IMR-90 (cell line): ENCODE data around the gene TUBD1. TPM values are rescaled to one million over a fixed set of nuclear protein-coding genes. Genes with fewer than 3 reads are reported as not detected.

Experiments used
- ATAC-seq: fragments of 200-7000 bp; cut with Tn5 transposase; 2 replicates; pipeline ENCODE4 v1.9.1; 2020; ENCODE audit warnings: low read depth, mild to moderate bottlenecking, moderate library complexity
- BruUV-seq: library from RNA; stranded (reverse); fragments of 400-500 nt; replicated peaks from 2 replicates; lab custom pipeline; 2021; lab: Mats Ljungman, UMichigan
- CTCF ChIA-PET: fragments of 300-600 bp; formaldehyde crosslinking; extraction: SDS; loops from one replicate; lab custom pipeline; 2021; ENCODE audit warnings: antibody characterized with exemption; lab: Yijun Ruan, JAX
- POLR2A ChIA-PET: fragments of 300-600 bp; sonication (Branson Sonifier 250); formaldehyde crosslinking; loops from one replicate; lab custom pipeline; 2022; ENCODE audit warnings: antibody characterized with exemption; ENCODE audit not compliant: unreplicated experiment; lab: Charles Lee
- DNase-seq: peaks from one replicate; pipeline ENCODE4 v3.0.0; 2013
- H2AFZ ChIP-seq: replicated peaks from 2 replicates; pipeline ENCODE3; 2013; ENCODE audit warnings: low read length, mild to moderate bottlenecking; ENCODE audit not compliant: poor library complexity
- H2AK5ac ChIP-seq: 2 replicates; pipeline ENCODE4 v1.6.1; 2013; ENCODE audit warnings: low read depth, low read length, inconsistent platforms
- H2AK9ac ChIP-seq: replicated peaks from 2 replicates; pipeline ENCODE3; 2013; ENCODE audit warnings: mild to moderate bottlenecking, low read depth, low read length, moderate library complexity; ENCODE audit not compliant: poor library complexity
- H2BK120ac ChIP-seq: 2 replicates; pipeline ENCODE4 v1.6.1; 2013; ENCODE audit warnings: low read depth, low read length, inconsistent platforms
- H2BK15ac ChIP-seq: 3 replicates; pipeline ENCODE4 v1.6.1; 2013; ENCODE audit warnings: low read depth, low read length, inconsistent platforms
- H2BK20ac ChIP-seq: 2 replicates; pipeline ENCODE4 v1.6.1; 2013; ENCODE audit warnings: low read depth, mild to moderate bottlenecking, inconsistent platforms, low read length, moderate library complexity
- H2BK5ac ChIP-seq: 2 replicates; pipeline ENCODE4 v1.6.1; 2013; ENCODE audit warnings: mild to moderate bottlenecking, low read depth, low read length, inconsistent platforms; ENCODE audit not compliant: poor library complexity, severe bottlenecking
- H3K14ac ChIP-seq: replicated peaks from 2 replicates; pipeline ENCODE4 v1.6.1; 2013; ENCODE audit warnings: low read depth, low read length, inconsistent platforms
- H3K18ac ChIP-seq: 2 replicates; pipeline ENCODE4 v1.6.1; 2013; ENCODE audit warnings: low read depth, low read length, control low read depth
- H3K23ac ChIP-seq: 2 replicates; pipeline ENCODE4 v1.6.1; 2013; ENCODE audit warnings: low read depth, low read length, inconsistent platforms
- H3K27ac ChIP-seq: 2 replicates; pipeline ENCODE4 v1.5.1; 2013; ENCODE audit warnings: mild to moderate bottlenecking, control low read depth, low read length; ENCODE audit not compliant: insufficient read depth
- H3K27me3 ChIP-seq: 2 replicates; pipeline ENCODE4 v1.6.1; 2013; ENCODE audit warnings: low read length; ENCODE audit not compliant: control insufficient read depth, insufficient read depth
- H3K36me3 ChIP-seq: 2 replicates; pipeline ENCODE4 v1.6.1; 2013; ENCODE audit warnings: low read length, mixed read lengths; ENCODE audit not compliant: control insufficient read depth, insufficient read depth
- H3K4ac ChIP-seq: 2 replicates; pipeline ENCODE4 v1.6.1; 2013; ENCODE audit warnings: low read depth, low read length, inconsistent platforms
- H3K4me1 ChIP-seq: 2 replicates; pipeline ENCODE4 v1.6.1; 2013; ENCODE audit warnings: low read length, mixed read lengths; ENCODE audit not compliant: control insufficient read depth, insufficient read depth
- H3K4me2 ChIP-seq: 2 replicates; pipeline ENCODE4 v1.6.1; 2013; ENCODE audit warnings: low read depth, mild to moderate bottlenecking, control low read depth, low read length, moderate library complexity
- H3K4me3 ChIP-seq: 2 replicates; pipeline ENCODE4 v1.5.1; 2013; ENCODE audit warnings: low read depth, mild to moderate bottlenecking, control low read depth, low read length, moderate library complexity; ENCODE audit not compliant: insufficient read depth
- H3K56ac ChIP-seq: 2 replicates; pipeline ENCODE4 v1.6.1; 2013; ENCODE audit warnings: low read length, inconsistent platforms; ENCODE audit not compliant: insufficient read depth; ENCODE audit errors: extremely low read depth
- H3K79me1 ChIP-seq, 2 experiments: 2 replicates each; pipeline ENCODE4 v1.6.1; 2013; ENCODE audit warnings: low read length in 2 of 2, inconsistent platforms in 1 of 2, low read depth in 1 of 2
- H3K9ac ChIP-seq: 2 replicates; pipeline ENCODE4 v1.6.1; 2013; ENCODE audit warnings: low read depth, low read length, control low read depth
- H3K9me1 ChIP-seq: 2 replicates; pipeline ENCODE4 v1.6.1; 2013; ENCODE audit warnings: low read length, inconsistent platforms; ENCODE audit not compliant: insufficient read depth
- H3K9me3 ChIP-seq: 2 replicates; pipeline ENCODE4 v1.6.1; 2013; ENCODE audit warnings: low read length; ENCODE audit not compliant: control insufficient read depth, insufficient read depth
- H4K20me1 ChIP-seq: 2 replicates; pipeline ENCODE4 v1.6.1; 2013; ENCODE audit warnings: low read length, inconsistent platforms; ENCODE audit not compliant: insufficient read depth
- H4K5ac ChIP-seq: 2 replicates; pipeline ENCODE4 v1.6.1; 2013; ENCODE audit warnings: mild to moderate bottlenecking, low read depth, low read length, control low read depth
- H4K8ac ChIP-seq, 2 experiments: 2 replicates each; pipeline ENCODE4 v1.6.1; 2013; ENCODE audit warnings: low read depth in 2 of 2, low read length in 2 of 2, control low read depth in 1 of 2, inconsistent platforms in 1 of 2
- H4K91ac ChIP-seq: 2 replicates; pipeline ENCODE4 v1.6.1; 2013; ENCODE audit warnings: low read depth, low read length, inconsistent platforms; ENCODE audit not compliant: insufficient read depth
- BHLHE40 ChIP-seq: fragments of 150-350 bp; IDR thresholded peaks from 2 replicates; pipeline ENCODE4 v1.6.1; 2016; ENCODE audit warnings: mild to moderate bottlenecking, low read depth, low read length
- CEBPB ChIP-seq: IDR thresholded peaks from 2 replicates; pipeline ENCODE4 v1.6.1; 2012; ENCODE audit warnings: low read depth, low read length, improper control_type of control experiment
- POLR2A ChIP-seq: IDR thresholded peaks from 2 replicates; pipeline ENCODE4 v1.6.1; 2012; ENCODE audit warnings: mild to moderate bottlenecking, low read depth, low read length
- WGBS, 2 experiments: methylation state at CpG; one replicate each; pipeline versions ENCODE4 v1.1.5 to v1.1.7; 2013; ENCODE audit warnings: missing lambda C conversion rate in 2 of 2; ENCODE audit not compliant: insufficient read length in 1 of 2; ENCODE audit errors: extremely low coverage in 2 of 2; 5-methylcytosine and 5-hydroxymethylcytosine counted together
- dilution Hi-C: fragments of 300-500 bp; cut with HindIII; formaldehyde crosslinking; loops from one replicate; pipeline ENCODE4 v1.14.3; 2018; ENCODE audit warnings: low sequenced_read_pairs; ENCODE audit not compliant: unreplicated experiment
- in situ Hi-C: fragments of 300-500 bp; cut with MboI; formaldehyde crosslinking; loops from 3 replicates; pipeline ENCODE4 v1.14.3; 2019; ENCODE audit warnings: low sequenced_read_pairs, inconsistent platforms, mixed read lengths
- intact Hi-C: fragments of 100-400 bp; cut with micrococcal nuclease; formaldehyde crosslinking; loops from 2 replicates; pipeline ENCODE4 v1.10.0; 2022
- polyA plus RNA-seq, 3 experiments: library from polyadenylated mRNA; depleted of rRNA; stranded (reverse); fragments of >200 nt; gene quantifications; 2 replicates each; pipeline ENCODE4 v1.2.3, GENCODE V29; 2012; ENCODE audit warnings: low replicate concordance in 1 of 3
- total RNA-seq: library from RNA; depleted of rRNA; stranded (reverse); fragments of >200 nt; gene quantifications from 2 replicates; pipeline ENCODE4 v1.2.3, GENCODE V29; 2012

TUBD1 gene
- total and polyA plus RNA-seq, 2 of the 4 experiments (the other 2 are of a cell fraction), result 2.2 to 4.7 TPM

- peak; percentile 64; the same call in 1 of the 2 replicates for TF ChIP-seq POLR2A
Measured at GRCh38 chr17:59892251-59892923, 356 bp downstream of the TUBD1 start (continued).

DNA sequence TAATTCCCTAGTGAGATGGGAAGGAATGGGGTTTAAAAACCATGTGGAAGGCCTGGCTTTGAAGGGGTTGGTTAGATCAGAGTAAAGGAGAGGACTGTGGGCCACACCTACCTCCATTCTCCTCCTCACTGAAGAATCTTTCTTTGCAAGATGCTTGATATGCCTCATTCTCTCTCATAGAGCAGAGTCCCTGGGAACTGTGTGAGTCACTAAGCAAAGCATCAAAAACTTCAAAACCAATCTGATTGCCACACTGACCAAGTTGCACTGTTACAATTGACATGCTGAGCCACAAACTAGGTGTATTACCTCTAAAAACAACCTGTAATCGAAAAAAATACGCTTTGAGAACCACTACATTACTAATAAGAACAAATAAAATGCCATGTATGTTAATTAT, 2.0 kb downstream of the TUBD1 start:
- Histone ChIP-seq H3K9ac (no peak overlapping the region), H3K27me3 (no peaks in the 10 kb centered on the region), H3K56ac (no peak overlapping the region), H2AK5ac (no peak overlapping the region), H4K5ac (no peak overlapping the region), H3K23ac (no peak overlapping the region), H4K91ac (no peak overlapping the region), H3K18ac (no peak overlapping the region), H2BK120ac (no peak overlapping the region), H4K20me1 (no peaks in the 10 kb centered on the region), H4K8ac (no peak overlapping the region; a peak in 1 of 4 replicates), H2BK20ac (no peak overlapping the region), H3K4me1 (no peaks in the 10 kb centered on the region), H3K27ac (no peak overlapping the region), H3K4me3 (no peak overlapping the region), H3K4me2 (no peak overlapping the region), H2BK15ac (no peak overlapping the region), H3K4ac (no peak overlapping the region), H2AK9ac (no peak overlapping the region), H3K36me3 (no peaks in the 10 kb centered on the region; the same call in 1 of the 2 replicates), H2BK5ac (no peak overlapping the region), H2AFZ (no peak overlapping the region), H3K79me1 (peaks cover 6 to 42% of the 10 kb centered on the region in 2 experiments; a peak in 3 of 4 replicates), H3K14ac (no peak overlapping the region), H3K9me1 (0 out of 2 replicates have a peak, but pooled peaks cover 6% of the 10 kb centered on the region), H3K9me3 (no peaks in the 10 kb centered on the region)
- CTCF ChIA-PET, result interaction anchor here (0.7 kb wide), 1 partner anchor 368 kb away, joined by 3 read pairs; no protein-coding TSS in a partner anchor
- TF ChIP-seq CEBPB, result peak; percentile 78
- TF ChIP-seq BHLHE40, result no peak
- dilution Hi-C loops, result no loop called here
- intact Hi-C loops, result no loop called here
- in situ Hi-C loops, result no loop called here
- POLR2A ChIA-PET, result no interaction called here
- WGBS, 2 experiments, result 100% methylated on average over 1 of the region's 2 CpGs; no CpG with 5 or more reads in 1 of the 2 experiments
- BruUV-seq, result no TSS peak
- DNase-seq, result peak; percentile 78
- no peak for ATAC-seq
